Gastrocnemius medialis (tissue), 4 donors: ENCODE results near the gene GMCL1.

Source experiments
- CTCF ChIP-seq, 5 experiments: fragments of 450-650 bp in 3 of 5; fragments of 200-600 bp in 2 of 5; sonication (generic) in 2 of 5; IDR thresholded peaks in 4 of 5; conservative IDR thresholded peaks in 1 of 5; 1 replicate in 4 of 5; 2 replicates in 1 of 5; pipeline ENCODE4 v1.5.1; 2016 to 2019; ENCODE audit warnings: antibody characterized with exemption in 5 of 5, mild to moderate bottlenecking in 3 of 5, moderate library complexity in 3 of 5
- POLR2A ChIP-seq, 2 donors: fragments of 450-650 bp; IDR thresholded peaks; one replicate each; pipeline ENCODE4 v1.6.1; 2017; ENCODE audit warnings: antibody characterized with exemption in 2 of 2, mild to moderate bottlenecking in 2 of 2, moderate library complexity in 2 of 2

GRCh38 chr2:69797836-69798289 is 31.6 kb upstream of the GMCL1 start:
- no peak for TF ChIP-seq CTCF (IDR thresholded peaks at IDR 0.05 in 4 of 5, conservative IDR thresholded peaks at IDR 0.05 in 1 of 5)
- TF ChIP-seq POLR2A (IDR thresholded peaks at IDR 0.05): no peak
